OCI-LY7 (cell line): ENCODE measurements around the gene CBFA2T3. TPM values are rescaled to one million over a fixed set of nuclear protein-coding genes. Genes with fewer than 3 reads are reported as not detected.

ENCODE experiments used
- BruUV-seq: library from RNA; stranded (reverse); fragments of 400-500 nt; replicated peaks from 2 replicates; lab custom pipeline; 2021; lab: Mats Ljungman, UMichigan
- CTCF ChIA-PET: fragments of 300-600 bp; sonication (Branson Sonifier 250); formaldehyde crosslinking; loops from one replicate; lab custom pipeline; 2022; ENCODE audit warnings: antibody characterized with exemption; ENCODE audit not compliant: unreplicated experiment; lab: Charles Lee
- POLR2A ChIA-PET: fragments of 300-600 bp; sonication (Branson Sonifier 250); formaldehyde crosslinking; loops from one replicate; lab custom pipeline; 2022; ENCODE audit warnings: antibody characterized with exemption; lab: Charles Lee
- DNase-seq: peaks from one replicate; pipeline ENCODE4 v3.0.0-alpha.2; 2015; ENCODE audit warnings: low spot score
- H2AFZ ChIP-seq: fragments of 200-600 bp; sonication (generic), shearing (Covaris generic); 2 replicates; pipeline ENCODE4 v1.6.1; 2014; ENCODE audit warnings: mild to moderate bottlenecking, antibody characterized with exemption, low read length, moderate library complexity
- H3K27ac ChIP-seq: fragments of 200-600 bp; sonication (generic); 2 replicates; pipeline ENCODE4 v1.5.1; 2014; ENCODE audit warnings: mixed run types, low read depth, mild to moderate bottlenecking, moderate library complexity, low read length, inconsistent platforms; ENCODE audit not compliant: poor library complexity, severe bottlenecking
- H3K36me3 ChIP-seq: fragments of 200-600 bp; sonication (generic); 2 replicates; pipeline ENCODE4 v1.6.1; 2014; ENCODE audit warnings: mild to moderate bottlenecking, antibody characterized with exemption, low read length, moderate library complexity, mixed read lengths; ENCODE audit not compliant: insufficient read depth
- H3K4me1 ChIP-seq: fragments of 200-600 bp; sonication (generic); 2 replicates; pipeline ENCODE4 v1.5.1; 2014; ENCODE audit warnings: mild to moderate bottlenecking, low read length; ENCODE audit not compliant: insufficient read depth, poor library complexity, severe bottlenecking
- H3K4me2 ChIP-seq: fragments of 200-600 bp; sonication (generic); 2 replicates; pipeline ENCODE4 v1.6.1; 2014; ENCODE audit warnings: mild to moderate bottlenecking, low read length
- H3K4me3 ChIP-seq: fragments of 200-600 bp; sonication (generic); 2 replicates; pipeline ENCODE4 v1.5.1; 2014; ENCODE audit warnings: mild to moderate bottlenecking, low read depth, low read length; ENCODE audit not compliant: poor library complexity, severe bottlenecking
- H3K79me2 ChIP-seq: fragments of 200-600 bp; sonication (generic); 2 replicates; pipeline ENCODE4 v1.6.1; 2016; ENCODE audit warnings: low read depth, mild to moderate bottlenecking, low read length, moderate library complexity, mixed read lengths; ENCODE audit not compliant: insufficient read depth
- H3K9me2 ChIP-seq: fragments of 200-600 bp; sonication (generic); 2 replicates; pipeline ENCODE4 v1.6.1; 2016; ENCODE audit warnings: mild to moderate bottlenecking, low read length, mixed read lengths; ENCODE audit not compliant: insufficient read depth
- H3K9me3 ChIP-seq: fragments of 200-600 bp; sonication (generic); 2 replicates; pipeline ENCODE4 v1.6.1; 2014; ENCODE audit warnings: mild to moderate bottlenecking, mixed run types, low read length, mixed read lengths
- H4K20me1 ChIP-seq: fragments of 200-600 bp; sonication (generic); 2 replicates; pipeline ENCODE4 v1.6.1; 2014; ENCODE audit warnings: mild to moderate bottlenecking, antibody characterized with exemption, low read length, moderate library complexity, mixed read lengths; ENCODE audit not compliant: insufficient read depth
- CTCF ChIP-seq: fragments of 200-600 bp; sonication (generic); conservative IDR thresholded peaks from 2 replicates; pipeline ENCODE4 v1.5.1; 2014; ENCODE audit warnings: mild to moderate bottlenecking, antibody characterized with exemption, low read length, moderate library complexity, mixed read lengths
- EZH2phosphoT487 ChIP-seq: fragments of 200-600 bp; sonication (generic); IDR thresholded peaks from 2 replicates; pipeline ENCODE4 v1.6.1; 2018; ENCODE audit warnings: low read depth, borderline replicate concordance, mild to moderate bottlenecking, mixed run types, antibody characterized with exemption, low read length, moderate library complexity, mixed read lengths
- intact Hi-C: fragments of 100-400 bp; cut with micrococcal nuclease; formaldehyde crosslinking; loops from one replicate; pipeline ENCODE4 v1.10.0; 2022; ENCODE audit not compliant: unreplicated experiment
- total RNA-seq, 2 experiments: library from RNA; depleted of rRNA in 1 of 2; stranded (reverse); fragments of >200 nt in 1 of 2; shearing (Covaris generic) in 1 of 2; gene quantifications; 2 replicates each; pipeline ENCODE4 v1.2.3, GENCODE V29; 2014 to 2022

CBFA2T3 gene
- total RNA-seq, 2 experiments from 2014 or later, result 1.1 to 48.0 TPM

- no peak overlapping the region for H2AFZ ChIP-seq
- no peak overlapping the region for H3K4me3 ChIP-seq
- no peak for DNase-seq
- POLR2A ChIA-PET, result no interaction called here
- intact Hi-C loops, result no loop called here
- CTCF ChIA-PET, result no interaction called here
- no peaks in the 10 kb centered on the region for H3K4me1 ChIP-seq
- BruUV-seq, result no TSS peak
- H3K9me2 ChIP-seq, result no peaks in the 10 kb centered on the region
- no peak for TF ChIP-seq CTCF
- no peak for TF ChIP-seq EZH2phosphoT487
- H3K4me2 ChIP-seq, result no peak overlapping the region
- H3K36me3 ChIP-seq, result no peaks in the 10 kb centered on the region
- H3K9me3 ChIP-seq, result 0 out of 2 replicates have a peak, but pooled peaks cover 5% of the 10 kb centered on the region
- no peak overlapping the region for H3K27ac ChIP-seq
- H4K20me1 ChIP-seq, result no peaks in the 10 kb centered on the region
- H3K79me2 ChIP-seq, result no peaks in the 10 kb centered on the region
Observed at GRCh38 chr16:89012622-89012995, 35.6 kb upstream of the CBFA2T3 start.

DNA sequence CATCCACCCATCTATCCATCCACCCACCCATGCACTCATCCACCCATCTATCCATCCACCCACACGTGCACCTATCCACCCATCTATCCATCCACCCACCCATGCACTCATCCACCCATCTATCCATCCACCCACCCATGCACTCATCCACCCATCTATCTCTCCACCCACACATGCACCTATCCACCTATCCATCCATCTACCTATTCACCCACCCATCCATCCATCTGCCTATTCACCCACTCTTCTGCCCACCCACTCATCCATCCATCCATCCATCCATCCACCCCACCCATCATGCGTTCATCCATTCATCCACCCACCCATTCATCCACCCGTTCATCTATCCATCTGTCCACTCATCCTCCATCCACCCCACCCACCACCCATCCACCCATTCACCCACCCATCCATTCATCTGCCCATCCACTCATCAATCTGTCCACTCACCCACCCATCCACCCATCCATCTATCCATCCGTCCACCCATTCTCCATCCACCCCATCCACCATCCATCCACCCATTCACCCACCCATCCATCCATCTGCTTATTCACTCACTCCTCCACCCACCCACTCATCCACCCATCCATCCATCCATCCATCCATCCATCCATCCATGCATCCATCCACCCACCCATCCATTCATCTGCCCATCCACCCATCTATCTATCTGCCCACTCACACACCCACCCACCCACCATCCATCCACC is 35.1 kb upstream of the CBFA2T3 start:
- H3K4me2 ChIP-seq, result no peak overlapping the region
- TF ChIP-seq EZH2phosphoT487 (no peak), CTCF (no peak)
- no peaks in the 10 kb centered on the region for H3K9me2 ChIP-seq
- 0 out of 2 replicates have a peak, but pooled peaks cover 5% of the 10 kb centered on the region for H3K9me3 ChIP-seq
- no TSS peak for BruUV-seq
- H3K36me3 ChIP-seq, result no peaks in the 10 kb centered on the region
- POLR2A ChIA-PET, result no interaction called here
- DNase-seq, result no peak
- no peak overlapping the region for H3K27ac ChIP-seq
- CTCF ChIA-PET, result no interaction called here
- no peaks in the 10 kb centered on the region for H3K4me1 ChIP-seq
- intact Hi-C loops, result no loop called here
- no peak overlapping the region for H3K4me3 ChIP-seq
- no peaks in the 10 kb centered on the region for H4K20me1 ChIP-seq
- no peaks in the 10 kb centered on the region for H3K79me2 ChIP-seq
- no peak overlapping the region for H2AFZ ChIP-seq

DNA sequence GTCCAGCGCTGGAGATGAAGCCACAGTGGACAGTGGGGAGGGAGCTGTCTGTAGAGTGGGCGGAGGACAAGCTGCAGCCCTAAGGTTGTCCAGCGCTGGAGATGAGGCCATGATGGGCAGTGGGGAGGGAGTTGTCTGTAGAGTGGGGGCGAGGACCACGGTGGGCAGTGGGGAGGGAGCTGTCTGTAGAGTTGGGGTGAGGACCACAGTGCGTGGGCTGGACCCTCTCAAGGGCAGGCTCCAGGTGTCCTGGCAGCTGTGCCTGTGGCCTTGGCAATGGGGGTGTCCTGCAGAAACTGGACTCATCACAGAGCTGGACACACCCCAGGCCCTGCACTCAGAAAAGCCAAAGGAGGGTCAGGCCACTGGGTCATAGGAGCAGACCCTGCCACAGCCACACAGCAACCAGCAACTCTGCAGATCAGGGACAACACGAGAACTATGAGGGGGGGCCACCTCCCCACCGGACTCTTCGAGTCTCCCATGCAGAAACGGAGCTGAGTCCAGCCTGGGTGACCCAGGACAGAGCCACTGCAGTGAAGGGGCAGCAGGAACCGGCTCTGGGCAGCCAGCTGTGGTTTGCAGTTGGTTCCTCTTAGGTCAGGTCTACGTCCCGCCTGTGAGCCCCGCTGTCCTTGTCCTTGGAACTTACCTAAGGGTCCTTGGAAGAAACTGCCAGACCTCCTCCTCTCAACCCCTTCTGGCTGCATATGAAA is 33.4 kb upstream of the CBFA2T3 start:
- TF ChIP-seq CTCF, result no peak
- ChIA-PET CTCF (no interaction called here), POLR2A (no interaction called here)
- Histone ChIP-seq H4K20me1 (no peaks in the 10 kb centered on the region), H3K79me2 (no peaks in the 10 kb centered on the region), H3K4me3 (no peak overlapping the region), H3K4me1 (no peaks in the 10 kb centered on the region), H3K4me2 (no peak overlapping the region), H2AFZ (no peak overlapping the region), H3K36me3 (no peaks in the 10 kb centered on the region), H3K27ac (no peak overlapping the region), H3K9me2 (no peaks in the 10 kb centered on the region), H3K9me3 (no peaks in the 10 kb centered on the region)
- intact Hi-C loops, result no loop called here
- DNase-seq, result no peak
- no TSS peak for BruUV-seq
